ENCODE data around the gene BTBD16.

DNA sequence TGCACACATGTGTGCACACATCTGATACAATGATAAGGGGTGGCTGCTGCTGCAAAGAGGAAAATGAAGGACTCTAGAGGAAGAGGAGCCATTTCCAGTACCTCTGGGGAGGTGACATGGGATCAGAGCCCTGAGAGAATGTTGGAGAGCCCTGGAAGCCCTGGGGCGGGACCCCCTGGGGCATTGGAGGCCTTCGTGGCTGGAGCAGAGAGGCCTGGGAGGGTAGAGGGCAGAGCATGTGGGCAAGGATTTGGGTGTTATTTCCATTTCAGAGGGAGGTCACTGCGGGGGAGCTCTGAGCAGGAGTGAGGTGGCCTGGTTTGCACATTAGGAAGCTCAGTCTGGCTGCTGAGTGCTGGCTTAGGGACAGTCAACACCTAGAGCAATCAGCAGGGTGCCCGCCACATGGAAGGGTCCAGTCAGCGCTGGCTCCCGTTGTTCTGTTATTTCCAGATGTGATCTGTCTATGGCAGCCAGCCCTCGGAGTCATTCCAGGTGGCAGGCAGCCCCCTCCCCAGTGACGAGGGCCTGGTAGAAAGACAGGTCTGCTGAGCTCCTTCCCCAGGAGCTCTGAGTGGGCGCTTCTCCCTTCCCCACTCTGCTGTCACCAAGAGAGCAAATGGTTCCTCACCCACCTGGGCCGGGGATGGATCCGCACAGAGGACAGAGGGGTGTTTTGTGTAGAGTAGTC lies 24.1 kb upstream of the BTBD16 start:
- TF ChIP-seq CTCF (IDR thresholded peaks at IDR 0.05) (no peak), POLR2A (IDR thresholded peaks at IDR 0.05) (no peak), POLR2AphosphoS5 (IDR thresholded peaks at IDR 0.05) (no peak), EP300 (IDR thresholded peaks at IDR 0.05) (no peak)
